K562 (cell line): Measurements from ENCODE around the gene GALNS. TPM values are rescaled to one million over a fixed set of nuclear protein-coding genes. Genes with fewer than 3 reads are reported as not detected.

ENCODE experiments used
- COPS2 ChIP-seq: fragments of 450-650 bp; conservative IDR thresholded peaks from 2 replicates; pipeline ENCODE4 v1.6.1; 2016; ENCODE audit warnings: mild to moderate bottlenecking, moderate library complexity
- FOXO4 ChIP-seq: fragments of 450-650 bp; formaldehyde crosslinking; IDR thresholded peaks from 2 replicates; pipeline ENCODE4 v1.4.0; 2020; ENCODE audit warnings: mild to moderate bottlenecking, moderate library complexity
- HMGXB4 ChIP-seq: sonication (generic); formaldehyde crosslinking; IDR thresholded peaks from 2 replicates; pipeline ENCODE4 v1.8.1; 2023; ENCODE audit warnings: mild to moderate bottlenecking, missing genetic modification reagents
- MCM2 ChIP-seq: fragments of 450-650 bp; IDR thresholded peaks from 2 replicates; pipeline ENCODE4 v1.6.1; 2017; ENCODE audit warnings: low read depth, mild to moderate bottlenecking
- RBM14 ChIP-seq: fragments of 200-400 bp; formaldehyde crosslinking; IDR thresholded peaks from 2 replicates; pipeline ENCODE4 v1.6.1; 2018; ENCODE audit warnings: low read depth, mild to moderate bottlenecking, low read length, moderate library complexity, borderline replicate concordance; ENCODE audit not compliant: insufficient read depth
- SNIP1 ChIP-seq: fragments of 450-650 bp; IDR thresholded peaks from 2 replicates; pipeline ENCODE4 v1.7.1; 2017; ENCODE audit warnings: low read depth, mild to moderate bottlenecking
- TEAD1 ChIP-seq, 2 experiments: fragments of 450-650 bp in 1 of 2; sonication (generic) in 1 of 2; formaldehyde crosslinking; IDR thresholded peaks; 2 replicates each; pipeline versions ENCODE4 v1.4.0 to v1.8.0; 2020 to 2022; ENCODE audit warnings: mild to moderate bottlenecking in 2 of 2, missing genetic modification reagents in 1 of 2
- ZFP1 ChIP-seq: fragments of 450-650 bp; formaldehyde crosslinking; IDR thresholded peaks from 2 replicates; pipeline ENCODE4 v1.4.0; 2020; ENCODE audit warnings: mild to moderate bottlenecking, mixed read lengths
- ZNF24 ChIP-seq: fragments of 450-650 bp; IDR thresholded peaks from 2 replicates; pipeline ENCODE4 v1.6.1; 2016
- ZNF318 ChIP-seq, 2 experiments: fragments of 450-650 bp; IDR thresholded peaks; 2 replicates each; pipeline ENCODE4 v1.6.1; 2016; ENCODE audit warnings: mild to moderate bottlenecking in 2 of 2, borderline replicate concordance in 1 of 2, low read depth in 1 of 2, moderate library complexity in 1 of 2
- polyA plus RNA-seq, 8 experiments: library from polyadenylated mRNA; depleted of rRNA in 4 of 8; stranded (reverse) in 5 of 8; unstranded in 3 of 8; fragments of >200 nt; fragmentation: Nextera tagmentation in 2 of 8; fragmentation: Illumina TruSeq in 1 of 8; extraction: Ambion mirVana in 2 of 8; extraction: Trizol in 1 of 8; gene quantifications; 2 replicates each; pipeline versions ENCODE4 v1.2.1 to v1.2.3, GENCODE V29; 2011 to 2014; ENCODE audit warnings: inconsistent platforms in 1 of 8, missing spikeins in 1 of 8
- total RNA-seq, 7 experiments: library from RNA; depleted of rRNA in 6 of 7; stranded (reverse); fragments of >200 nt in 6 of 7; fragmentation: Illumina TruSeq in 2 of 7; extraction: Trizol in 2 of 7; gene quantifications; 2 replicates each; pipeline versions ENCODE4 v1.2.1 to v1.2.3, GENCODE V29; 2011 to 2021; ENCODE audit warnings: low replicate concordance in 1 of 7
- TF ChIP-seq, protein P1 (sequence below): sonication (generic); formaldehyde crosslinking; IDR thresholded peaks from 2 replicates; pipeline ENCODE4 v1.8.0; 2022; ENCODE audit warnings: missing genetic modification reagents, mild to moderate bottlenecking, moderate library complexity, borderline replicate concordance
- TF ChIP-seq, protein P2 (sequence below): fragments of 450-650 bp; IDR thresholded peaks from 2 replicates; pipeline ENCODE4 v1.6.1; 2017; ENCODE audit warnings: mild to moderate bottlenecking, moderate library complexity

GALNS gene
- total and polyA plus RNA-seq, 9 of the 15 experiments (the other 6 are each of a cell fraction or from before 2014, with no cell fraction given), result 0.38 to 13.2 (median 4.3) TPM

GRCh38 chr16:88799569-88800276, 57.0 kb downstream of the GALNS start (continued):
- TF ChIP-seq HMGXB4 (CRISPR knock-in tag) (no peak), ZFP1 (no peak), ZNF318 (IDR thresholded peaks at IDR 0.05; ENCODE audit: borderline replicate concordance in 1 of 2, low read depth in 1 of 2) (peak in 1 of 2 experiments; percentile 86; a peak in 2 of 4 replicates), ZNF24 (peak; percentile 83), FOXO4 (no peak), COPS2 (no peak), SNIP1 (no peak), TEAD1 (CRISPR knock-in tag; IDR thresholded peaks at IDR 0.05) (0 out of 4 replicates have a peak, but pooled peaks of 1 of the 2 experiments have one; percentile 41), MCM2 (no peak), RBM14 (no peak)
- TF ChIP-seq, protein P1, sequence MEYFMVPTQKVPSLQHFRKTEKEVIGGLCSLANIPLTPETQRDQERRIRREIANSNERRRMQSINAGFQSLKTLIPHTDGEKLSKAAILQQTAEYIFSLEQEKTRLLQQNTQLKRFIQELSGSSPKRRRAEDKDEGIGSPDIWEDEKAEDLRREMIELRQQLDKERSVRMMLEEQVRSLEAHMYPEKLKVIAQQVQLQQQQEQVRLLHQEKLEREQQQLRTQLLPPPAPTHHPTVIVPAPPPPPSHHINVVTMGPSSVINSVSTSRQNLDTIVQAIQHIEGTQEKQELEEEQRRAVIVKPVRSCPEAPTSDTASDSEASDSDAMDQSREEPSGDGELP, result peak; percentile 100
- TF ChIP-seq, protein P2, sequence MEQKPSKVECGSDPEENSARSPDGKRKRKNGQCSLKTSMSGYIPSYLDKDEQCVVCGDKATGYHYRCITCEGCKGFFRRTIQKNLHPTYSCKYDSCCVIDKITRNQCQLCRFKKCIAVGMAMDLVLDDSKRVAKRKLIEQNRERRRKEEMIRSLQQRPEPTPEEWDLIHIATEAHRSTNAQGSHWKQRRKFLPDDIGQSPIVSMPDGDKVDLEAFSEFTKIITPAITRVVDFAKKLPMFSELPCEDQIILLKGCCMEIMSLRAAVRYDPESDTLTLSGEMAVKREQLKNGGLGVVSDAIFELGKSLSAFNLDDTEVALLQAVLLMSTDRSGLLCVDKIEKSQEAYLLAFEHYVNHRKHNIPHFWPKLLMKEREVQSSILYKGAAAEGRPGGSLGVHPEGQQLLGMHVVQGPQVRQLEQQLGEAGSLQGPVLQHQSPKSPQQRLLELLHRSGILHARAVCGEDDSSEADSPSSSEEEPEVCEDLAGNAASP, result no peak
